ENCODE measurements around the gene SLC24A3.

DNA sequence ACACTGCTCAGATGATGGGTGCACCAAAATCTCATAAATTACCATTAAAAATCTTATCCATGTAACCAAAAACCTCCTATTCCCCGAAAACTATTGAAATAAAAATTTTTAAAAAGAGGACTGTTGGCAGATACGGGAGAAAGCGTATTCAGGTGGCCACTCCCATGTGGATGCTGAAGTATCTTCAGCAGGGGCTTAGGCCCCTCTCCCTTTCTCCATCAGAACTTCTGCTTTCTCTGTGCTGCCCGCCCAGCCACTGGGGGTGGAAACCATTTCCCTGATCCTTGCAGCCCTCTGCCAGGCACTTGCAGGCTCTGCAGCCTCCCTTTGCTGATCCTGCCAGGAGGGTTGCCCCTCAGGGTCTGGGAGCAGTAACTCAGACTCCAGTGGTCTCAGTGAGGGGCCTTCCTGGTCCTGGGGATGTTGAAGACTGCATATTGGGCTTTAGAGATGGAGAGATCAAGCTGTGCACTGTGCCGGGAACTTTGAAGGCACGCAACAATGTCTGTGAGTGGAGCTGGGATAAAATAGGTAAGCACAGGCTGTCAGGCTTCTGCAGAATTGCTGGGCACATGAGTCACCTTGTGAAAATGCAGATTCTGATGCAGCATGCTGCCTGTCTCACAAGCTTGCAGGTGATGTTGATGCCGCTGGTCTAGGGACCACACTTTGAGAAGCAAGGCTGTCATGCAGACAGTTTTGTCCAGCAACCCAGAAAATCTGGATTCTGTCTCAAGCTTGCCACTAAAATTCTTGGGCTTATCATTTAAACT is 59.6 kb downstream of the SLC24A3 start:
- TF ChIP-seq LEF1 (IDR thresholded peaks at IDR 0.05; ENCODE audit: borderline replicate concordance), result no peak
- TF ChIP-seq TARDBP (IDR thresholded peaks at IDR 0.05), result no peak
- no peak for TF ChIP-seq FOXM1 (IDR thresholded peaks at IDR 0.05; ENCODE audit: borderline replicate concordance)
- no peak for TF ChIP-seq FOXK2 (IDR thresholded peaks at IDR 0.05)
- no peak for TF ChIP-seq BHLHE40 (IDR thresholded peaks at IDR 0.05; ENCODE audit: borderline replicate concordance)
- TF ChIP-seq FOXA1 (IDR thresholded peaks at IDR 0.05), result no peak
- TF ChIP-seq SP1 (IDR thresholded peaks at IDR 0.05), result no peak
- TF ChIP-seq CTBP1 (IDR thresholded peaks at IDR 0.05; ENCODE audit: borderline replicate concordance), result no peak
- TF ChIP-seq SUZ12 (IDR thresholded peaks at IDR 0.05), result no peak
- TF ChIP-seq NFRKB (IDR thresholded peaks at IDR 0.05), result no peak
- no peak for TF ChIP-seq ZNF384 (IDR thresholded peaks at IDR 0.05)
- no peak for TF ChIP-seq ELF4 (IDR thresholded peaks at IDR 0.05)
- no peak for TF ChIP-seq ARNT (IDR thresholded peaks at IDR 0.05)
